Measurements from ENCODE around the gene RTL1.

DNA sequence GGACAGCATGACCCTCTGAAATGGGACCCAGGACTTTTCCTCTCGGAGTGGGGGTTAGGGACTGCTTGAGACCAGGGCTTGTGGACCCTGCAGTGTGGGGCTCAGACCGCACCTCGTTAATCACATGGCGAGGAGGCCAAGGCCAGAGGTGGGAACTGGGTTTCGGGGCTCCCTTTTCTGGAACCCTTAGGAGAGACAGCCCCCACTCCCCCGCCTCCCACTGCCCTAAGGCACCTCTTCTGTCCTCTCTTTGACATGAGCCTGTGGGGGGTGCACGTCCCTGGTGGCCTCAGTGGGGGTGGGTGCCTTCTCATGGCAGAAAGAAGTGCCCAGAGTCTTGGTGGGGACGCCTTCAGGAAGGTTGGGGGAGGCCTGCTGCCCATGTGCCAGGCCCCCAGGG, 24.3 kb downstream of the RTL1 start:
- no peak for TF ChIP-seq CTCF (conservative IDR thresholded peaks at IDR 0.05 in 1 of 2, IDR thresholded peaks at IDR 0.05 in 1 of 2; ENCODE audit: low read depth in 1 of 2, low read length in 2 of 2)
- no peak for TF ChIP-seq EZH2 (IDR thresholded peaks at IDR 0.05; ENCODE audit: low read length, missing control alignments)

Measured in fibroblast of lung (primary cell).